ENCODE measurements around the gene CCDC85C. TPM values are rescaled to one million over a fixed set of nuclear protein-coding genes. Genes with fewer than 3 reads are reported as not detected.

CCDC85C gene
- total RNA-seq, 2 experiments from 2014 or later: 7.1 to 9.1 TPM

DNA sequence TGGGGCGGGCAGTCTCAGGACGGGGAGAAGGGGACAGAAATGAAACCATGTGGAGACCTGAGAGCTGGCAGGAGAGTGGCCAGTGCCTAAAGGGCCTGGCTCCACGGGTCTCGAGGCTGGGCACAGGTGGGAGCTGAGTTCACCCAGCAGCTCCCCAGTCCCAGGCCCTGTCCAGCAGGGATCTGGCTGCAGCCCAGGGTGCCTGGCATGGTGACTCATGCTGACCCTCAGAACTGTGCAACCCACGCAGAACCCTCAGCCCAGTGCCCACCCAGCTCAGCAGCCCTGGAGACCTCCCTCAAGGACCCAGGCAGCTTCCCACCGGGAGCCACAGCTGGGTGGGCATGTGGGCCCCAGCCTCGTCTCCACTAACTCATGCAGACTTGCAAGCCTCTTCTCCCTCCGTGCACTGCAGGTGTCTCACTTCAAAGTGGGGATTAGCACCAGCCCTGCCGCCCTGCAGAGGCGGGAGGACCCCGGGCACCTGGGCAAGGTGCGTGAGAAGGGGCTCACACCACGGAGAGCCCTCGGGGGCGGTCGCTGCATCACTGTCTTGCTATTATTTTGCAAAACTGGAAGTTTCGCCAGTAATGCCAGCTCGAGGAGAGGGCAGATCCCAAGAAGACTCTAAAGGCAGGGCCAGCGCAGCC lies 76.5 kb downstream of the CCDC85C start:
- H3K27me3 Mint-ChIP-seq: no peaks in the 10 kb centered on the region
- H3K9me3 Mint-ChIP-seq (ENCODE audit: low read depth): no peaks in the 10 kb centered on the region
- H3K36me3 Mint-ChIP-seq: no peaks in the 10 kb centered on the region
- CTCF ChIA-PET: no interaction called here
- no peak overlapping the region for H3K4me3 Mint-ChIP-seq
- H3K27ac Mint-ChIP-seq: no peak overlapping the region
- peaks cover 4% of the 10 kb centered on the region for H3K4me1 Mint-ChIP-seq
- ATAC-seq: no peak
- no peak for DNase-seq

GRCh38 chr14:99527026-99527425 lies 77.0 kb downstream of the CCDC85C start:
- Mint-ChIP-seq H3K9me3 (ENCODE audit: low read depth) (no peaks in the 10 kb centered on the region), H3K27ac (no peak overlapping the region), H3K27me3 (no peaks in the 10 kb centered on the region), H3K36me3 (no peaks in the 10 kb centered on the region), H3K4me1 (peaks cover 4% of the 10 kb centered on the region), H3K4me3 (no peak overlapping the region)
- DNase-seq: no peak
- CTCF ChIA-PET: no interaction called here
- ATAC-seq: no peak

DNA sequence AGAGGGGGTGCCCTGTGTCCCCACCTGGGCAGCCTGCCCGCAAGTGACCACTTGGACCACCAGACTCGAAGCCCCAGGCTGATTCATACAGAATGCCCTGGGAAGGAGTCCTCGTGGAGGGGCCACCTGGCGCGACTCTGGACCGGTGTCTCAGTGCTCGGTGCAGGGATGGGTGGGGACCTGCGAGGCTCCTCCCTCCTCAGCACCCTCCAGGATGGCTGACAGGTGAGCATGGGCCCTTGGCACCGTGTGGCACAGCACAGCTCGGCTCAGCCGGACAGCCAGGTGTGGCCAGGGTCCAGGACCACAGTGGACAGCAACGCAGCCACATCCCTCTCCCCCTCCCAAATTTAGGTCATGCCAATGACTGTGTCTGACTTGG lies 78.3 kb downstream of the CCDC85C start:
- CTCF ChIA-PET: interaction anchor here (0.7 to 2.0 kb wide), 2 partner anchors 102 to 163 kb away, joined by 3 to 10 read pairs; no protein-coding TSS in a partner anchor
- DNase-seq (no peak), ATAC-seq (no peak)
- Mint-ChIP-seq H3K27ac (no peak overlapping the region), H3K9me3 (ENCODE audit: low read depth) (no peaks in the 10 kb centered on the region), H3K36me3 (no peaks in the 10 kb centered on the region), H3K4me1 (peaks cover 4% of the 10 kb centered on the region), H3K27me3 (no peaks in the 10 kb centered on the region), H3K4me3 (no peak overlapping the region)

DNA sequence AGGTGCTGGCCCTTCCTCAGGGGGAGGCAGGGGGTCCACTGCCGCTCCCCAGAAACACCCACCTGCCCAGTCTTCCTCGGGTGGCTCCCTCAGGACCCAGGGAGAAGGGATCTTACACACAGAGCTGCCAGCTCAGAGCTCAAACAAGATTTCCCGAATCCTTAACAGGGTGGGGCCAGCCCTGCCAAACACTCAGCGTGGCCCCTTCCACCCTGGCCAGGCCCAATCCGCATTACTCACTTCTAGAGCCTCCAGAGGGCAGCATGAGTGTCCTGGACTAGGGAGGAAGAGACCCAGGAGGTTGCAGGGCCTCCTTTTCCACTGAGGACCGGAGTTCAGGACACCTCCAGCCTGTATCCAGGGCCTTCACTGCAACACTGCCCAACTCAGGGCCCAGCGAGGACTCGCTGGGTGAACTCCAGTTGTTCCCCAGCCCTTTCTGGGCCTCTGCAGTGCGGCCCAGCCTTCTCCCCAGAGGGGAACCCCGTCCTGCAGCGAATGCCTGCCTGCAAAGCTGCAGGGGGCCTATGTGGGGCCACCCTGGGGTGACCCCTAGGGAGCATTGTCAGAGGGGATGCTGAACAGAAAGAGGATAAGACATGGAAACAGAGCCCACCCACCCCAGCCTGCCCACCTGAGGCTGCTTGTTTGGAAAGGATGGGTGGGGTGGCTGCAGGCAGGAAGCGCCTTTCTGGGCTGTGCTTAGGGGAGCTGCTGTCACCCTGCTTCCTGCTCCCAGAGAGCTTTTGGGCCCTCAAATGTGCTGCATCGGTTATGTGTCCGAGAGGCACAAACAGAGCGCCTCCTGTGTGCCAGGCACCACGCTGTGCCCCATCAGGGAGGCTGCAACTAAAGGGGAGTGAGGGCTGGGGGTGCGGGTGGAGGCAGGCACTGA lies 79.0 kb downstream of the CCDC85C start:
- H3K36me3 Mint-ChIP-seq: no peaks in the 10 kb centered on the region
- H3K27me3 Mint-ChIP-seq: no peaks in the 10 kb centered on the region
- no peak overlapping the region for H3K4me3 Mint-ChIP-seq
- H3K27ac Mint-ChIP-seq: peak overlapping the region; percentile 77
- CTCF ChIA-PET: interaction anchor here (0.7 to 2.0 kb wide), 2 partner anchors 103 to 163 kb away, joined by 3 to 10 read pairs; no protein-coding TSS in a partner anchor
- no peaks in the 10 kb centered on the region for H3K9me3 Mint-ChIP-seq (ENCODE audit: low read depth)
- H3K4me1 Mint-ChIP-seq: peaks cover 4% of the 10 kb centered on the region
- ATAC-seq: peak; percentile 65
- DNase-seq: no peak

GRCh38 chr14:99524091-99524661 lies 79.8 kb downstream of the CCDC85C start:
- Mint-ChIP-seq H3K4me3 (no peak overlapping the region), H3K27ac (no peak overlapping the region), H3K4me1 (peaks cover 4% of the 10 kb centered on the region), H3K27me3 (no peaks in the 10 kb centered on the region), H3K9me3 (ENCODE audit: low read depth) (no peaks in the 10 kb centered on the region), H3K36me3 (no peaks in the 10 kb centered on the region)
- CTCF ChIA-PET: no interaction called here
- ATAC-seq (no peak), DNase-seq (no peak)

DNA sequence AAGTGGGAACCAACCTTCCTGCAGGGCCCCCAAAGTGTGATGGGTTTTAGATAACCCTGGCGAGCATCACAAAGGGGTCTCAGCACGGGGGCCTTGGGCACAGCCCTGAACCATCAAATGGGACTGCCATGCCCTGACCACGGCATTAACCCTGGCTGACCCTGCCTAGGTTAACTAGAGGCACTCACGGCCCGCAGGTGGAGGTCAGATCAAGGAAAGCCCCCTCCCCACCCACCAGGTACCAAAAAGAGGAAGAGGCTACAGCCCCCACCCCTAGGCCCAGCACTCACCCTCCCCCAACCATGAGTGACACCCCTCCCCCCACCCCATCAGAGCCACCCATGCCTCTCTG lies 80.3 kb downstream of the CCDC85C start:
- Mint-ChIP-seq H3K36me3 (no peaks in the 10 kb centered on the region), H3K27me3 (no peaks in the 10 kb centered on the region), H3K9me3 (ENCODE audit: low read depth) (no peaks in the 10 kb centered on the region), H3K4me3 (no peak overlapping the region), H3K27ac (no peak overlapping the region), H3K4me1 (peaks cover 4% of the 10 kb centered on the region)
- ATAC-seq (no peak), DNase-seq (no peak)
- CTCF ChIA-PET: no interaction called here

DNA sequence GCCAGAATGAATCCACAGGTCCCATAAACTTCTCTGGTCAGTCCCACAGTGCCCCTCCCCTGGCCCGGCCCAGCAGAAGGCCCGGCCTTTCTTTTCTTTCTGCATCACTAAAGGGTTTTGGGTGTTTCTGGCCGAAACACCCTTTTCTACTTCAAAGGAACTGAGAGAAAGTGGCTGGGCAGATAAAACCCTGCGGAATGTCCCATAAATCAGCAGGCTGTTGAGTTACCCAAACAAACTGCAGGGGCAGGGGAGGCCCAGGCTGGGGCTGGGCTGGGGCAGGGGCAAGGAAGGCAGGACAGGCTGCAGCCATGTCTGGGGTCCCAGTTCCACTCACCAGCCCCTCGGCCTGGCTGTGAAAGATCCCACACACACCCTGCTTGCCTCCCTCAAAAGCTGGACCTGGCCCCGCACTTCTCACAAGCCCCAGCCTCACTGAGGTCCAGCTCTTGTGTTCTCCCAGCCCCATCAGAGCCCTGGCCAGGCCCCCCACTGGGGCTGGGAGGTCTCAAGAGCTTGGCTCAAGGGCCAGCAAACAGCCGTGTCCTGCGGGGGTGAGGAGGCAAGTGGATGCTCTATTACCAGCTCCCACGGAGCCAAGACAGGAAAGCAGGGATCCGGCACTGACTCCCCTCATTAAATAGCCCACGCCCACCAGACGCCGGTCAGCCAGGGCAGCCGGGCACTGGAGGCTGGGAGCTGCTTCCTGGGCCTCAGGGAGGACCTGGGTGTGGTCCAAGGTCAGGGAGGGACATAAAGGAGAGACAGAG lies 80.9 kb downstream of the CCDC85C start:
- H3K4me1 Mint-ChIP-seq: peaks cover 4% of the 10 kb centered on the region
- H3K27ac Mint-ChIP-seq: no peak overlapping the region
- no peaks in the 10 kb centered on the region for H3K9me3 Mint-ChIP-seq (ENCODE audit: low read depth)
- CTCF ChIA-PET: no interaction called here
- no peak for DNase-seq
- H3K27me3 Mint-ChIP-seq: no peaks in the 10 kb centered on the region
- H3K4me3 Mint-ChIP-seq: no peak overlapping the region
- H3K36me3 Mint-ChIP-seq: no peaks in the 10 kb centered on the region
- ATAC-seq: no peak

GRCh38 chr14:99522457-99522891 lies 81.5 kb downstream of the CCDC85C start:
- Mint-ChIP-seq H3K27ac (no peak overlapping the region), H3K36me3 (no peaks in the 10 kb centered on the region), H3K27me3 (no peaks in the 10 kb centered on the region), H3K9me3 (ENCODE audit: low read depth) (no peaks in the 10 kb centered on the region), H3K4me3 (no peak overlapping the region), H3K4me1 (peaks cover 4% of the 10 kb centered on the region)
- ATAC-seq (no peak), DNase-seq (no peak)
- CTCF ChIA-PET: no interaction called here

DNA sequence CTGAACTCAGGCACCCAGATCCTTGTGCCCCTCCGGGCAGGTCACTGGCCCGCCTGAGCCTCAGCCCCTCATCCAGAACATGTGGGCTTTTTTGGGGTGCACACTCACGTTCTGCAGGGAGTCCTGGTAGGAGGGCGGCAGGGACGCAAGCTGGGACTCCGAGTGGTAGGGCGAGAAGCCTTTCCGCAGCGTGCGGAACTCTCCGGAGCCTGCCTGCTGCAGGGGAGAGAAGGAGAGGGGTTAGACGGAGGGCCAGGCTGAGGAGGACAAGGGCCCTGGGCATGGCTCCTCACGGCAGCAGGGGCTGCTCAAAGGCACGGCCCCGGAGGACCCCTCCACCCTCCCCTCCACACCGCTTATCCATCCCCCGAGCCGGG lies 82.0 kb downstream of the CCDC85C start:
- CTCF ChIA-PET: interaction anchor here (1.0 kb wide), 1 partner anchor 107 kb away, joined by 3 read pairs; no protein-coding TSS in a partner anchor

GRCh38 chr14:99521176-99522024 lies 82.6 kb downstream of the CCDC85C start:
- H3K4me3 Mint-ChIP-seq: no peak overlapping the region
- ATAC-seq: no peak
- no peaks in the 10 kb centered on the region for H3K36me3 Mint-ChIP-seq
- no peak for DNase-seq
- H3K9me3 Mint-ChIP-seq (ENCODE audit: low read depth): no peaks in the 10 kb centered on the region
- H3K27me3 Mint-ChIP-seq: no peaks in the 10 kb centered on the region
- H3K27ac Mint-ChIP-seq: no peak overlapping the region
- CTCF ChIA-PET: interaction anchor here (1.0 kb wide), 1 partner anchor 107 kb away, joined by 3 read pairs; no protein-coding TSS in a partner anchor
- H3K4me1 Mint-ChIP-seq: peaks cover 4% of the 10 kb centered on the region

More for the DNA sequence above, 82.0 kb downstream of the CCDC85C start:
- Mint-ChIP-seq H3K27ac (no peak overlapping the region), H3K36me3 (no peaks in the 10 kb centered on the region), H3K27me3 (no peaks in the 10 kb centered on the region), H3K9me3 (ENCODE audit: low read depth) (no peaks in the 10 kb centered on the region), H3K4me3 (no peak overlapping the region), H3K4me1 (peaks cover 4% of the 10 kb centered on the region)
- no peak for ATAC-seq
- no peak for DNase-seq

- no peak overlapping the region for H3K27ac Mint-ChIP-seq
- no peaks in the 10 kb centered on the region for H3K9me3 Mint-ChIP-seq (ENCODE audit: low read depth)
- DNase-seq (no peak), ATAC-seq (no peak)
- H3K27me3 Mint-ChIP-seq: no peaks in the 10 kb centered on the region
- H3K4me1 Mint-ChIP-seq: peaks cover 4% of the 10 kb centered on the region
- CTCF ChIA-PET: no interaction called here
- H3K4me3 Mint-ChIP-seq: no peak overlapping the region
- no peaks in the 10 kb centered on the region for H3K36me3 Mint-ChIP-seq
These were observed 83.4 kb downstream of the CCDC85C start for GRCh38 chr14:99520571-99521081.

GRCh38 chr14:99519931-99520421 lies 84.0 kb downstream of the CCDC85C start:
- ATAC-seq (no peak), DNase-seq (no peak)
- CTCF ChIA-PET: interaction anchor here (0.9 to 3.3 kb wide), 4 partner anchors 26 to 108 kb away, joined by 3 to 13 read pairs (median 4); no protein-coding TSS in a partner anchor
- no peak overlapping the region for H3K4me3 Mint-ChIP-seq
- no peaks in the 10 kb centered on the region for H3K36me3 Mint-ChIP-seq
- no peaks in the 10 kb centered on the region for H3K9me3 Mint-ChIP-seq (ENCODE audit: low read depth)
- no peaks in the 10 kb centered on the region for H3K27me3 Mint-ChIP-seq
- H3K27ac Mint-ChIP-seq: no peak overlapping the region
- H3K4me1 Mint-ChIP-seq: no peaks in the 10 kb centered on the region

All from activated CD8-positive, alpha-beta memory T cell treated with anti-CD3 and anti-CD28 coated beads, Interleukin-2, amount 10 ng/mL, durations not matched to agents 7 days and 5 days (primary cell).